HCT116 (cell line): ENCODE results near the gene CCNJL.

ENCODE experiments used
- EGR1 ChIP-seq: IDR thresholded peaks from 2 replicates; pipeline ENCODE4 v1.6.1; 2012; ENCODE audit warnings: low read depth
- EZH2 ChIP-seq: fragments of 200-600 bp; sonication (generic); IDR thresholded peaks from 2 replicates; pipeline ENCODE4 v1.6.1; 2017; ENCODE audit warnings: antibody characterized with exemption, mixed run types
- EZH2phosphoT487 ChIP-seq: fragments of 200-600 bp; IDR thresholded peaks from 2 replicates; pipeline ENCODE4 v1.6.1; 2018; ENCODE audit warnings: antibody characterized with exemption, borderline replicate concordance
- FOSL1 ChIP-seq: IDR thresholded peaks from 2 replicates; pipeline ENCODE4 v1.6.1; 2012; ENCODE audit warnings: low read depth
- POLR2A ChIP-seq: IDR thresholded peaks from 2 replicates; pipeline ENCODE4 v1.7.0; 2011; ENCODE audit warnings: borderline replicate concordance; ENCODE audit not compliant: insufficient read depth, insufficient read length; ENCODE audit errors: extremely low read depth
- POLR2AphosphoS5 ChIP-seq: IDR thresholded peaks from 2 replicates; pipeline ENCODE4 v1.6.1; 2011; ENCODE audit warnings: mild to moderate bottlenecking, low read depth, low read length, moderate library complexity
- SIN3A ChIP-seq: IDR thresholded peaks from 2 replicates; pipeline ENCODE4 v1.6.1; 2012; ENCODE audit warnings: low read depth
- ZBTB33 ChIP-seq: IDR thresholded peaks from 2 replicates; pipeline ENCODE4 v1.6.1; 2011; ENCODE audit warnings: mild to moderate bottlenecking, low read length, moderate library complexity; ENCODE audit not compliant: insufficient replicate concordance; ENCODE audit errors: extremely low read depth
- ZFX ChIP-seq: fragments of 450-650 bp; IDR thresholded peaks from 2 replicates; pipeline ENCODE4 v1.6.1; 2017
- TF ChIP-seq, protein P1 (sequence below), 3 experiments: fragments of 200-600 bp in 1 of 3; sonication (generic) in 1 of 3; IDR thresholded peaks in 2 of 3; conservative IDR thresholded peaks in 1 of 3; 2 replicates each; pipeline ENCODE4 v1.5.1; 2012 to 2017; ENCODE audit warnings: low read depth in 2 of 3, low read length in 2 of 3, antibody characterized with exemption in 1 of 3, borderline replicate concordance in 1 of 3, control low read depth in 1 of 3, mild to moderate bottlenecking in 1 of 3, mixed read lengths in 1 of 3, mixed run types in 1 of 3, moderate library complexity in 1 of 3; ENCODE audit not compliant: insufficient read depth in 1 of 3
- TF ChIP-seq, protein P2 (sequence below): IDR thresholded peaks from 2 replicates; pipeline ENCODE4 v1.6.1; 2012; ENCODE audit warnings: low read depth
- TF ChIP-seq, protein P3 (sequence below): IDR thresholded peaks from 2 replicates; pipeline ENCODE4 v1.6.1; 2012

GRCh38 chr5:160289721-160290120 is 22.6 kb downstream of the CCNJL start:
- TF ChIP-seq, protein P1, sequence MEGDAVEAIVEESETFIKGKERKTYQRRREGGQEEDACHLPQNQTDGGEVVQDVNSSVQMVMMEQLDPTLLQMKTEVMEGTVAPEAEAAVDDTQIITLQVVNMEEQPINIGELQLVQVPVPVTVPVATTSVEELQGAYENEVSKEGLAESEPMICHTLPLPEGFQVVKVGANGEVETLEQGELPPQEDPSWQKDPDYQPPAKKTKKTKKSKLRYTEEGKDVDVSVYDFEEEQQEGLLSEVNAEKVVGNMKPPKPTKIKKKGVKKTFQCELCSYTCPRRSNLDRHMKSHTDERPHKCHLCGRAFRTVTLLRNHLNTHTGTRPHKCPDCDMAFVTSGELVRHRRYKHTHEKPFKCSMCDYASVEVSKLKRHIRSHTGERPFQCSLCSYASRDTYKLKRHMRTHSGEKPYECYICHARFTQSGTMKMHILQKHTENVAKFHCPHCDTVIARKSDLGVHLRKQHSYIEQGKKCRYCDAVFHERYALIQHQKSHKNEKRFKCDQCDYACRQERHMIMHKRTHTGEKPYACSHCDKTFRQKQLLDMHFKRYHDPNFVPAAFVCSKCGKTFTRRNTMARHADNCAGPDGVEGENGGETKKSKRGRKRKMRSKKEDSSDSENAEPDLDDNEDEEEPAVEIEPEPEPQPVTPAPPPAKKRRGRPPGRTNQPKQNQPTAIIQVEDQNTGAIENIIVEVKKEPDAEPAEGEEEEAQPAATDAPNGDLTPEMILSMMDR (IDR thresholded peaks at IDR 0.05 in 2 of 3, conservative IDR thresholded peaks at IDR 0.05 in 1 of 3; ENCODE audit: borderline replicate concordance in 1 of 3, insufficient read depth in 1 of 3, low read depth in 2 of 3, low read length in 2 of 3) = no peak
- no peak for TF ChIP-seq EZH2
- TF ChIP-seq EZH2phosphoT487 = no peak
- TF ChIP-seq POLR2AphosphoS5 = no peak
- no peak for TF ChIP-seq EGR1
- no peak for TF ChIP-seq POLR2A
- TF ChIP-seq, protein P2, sequence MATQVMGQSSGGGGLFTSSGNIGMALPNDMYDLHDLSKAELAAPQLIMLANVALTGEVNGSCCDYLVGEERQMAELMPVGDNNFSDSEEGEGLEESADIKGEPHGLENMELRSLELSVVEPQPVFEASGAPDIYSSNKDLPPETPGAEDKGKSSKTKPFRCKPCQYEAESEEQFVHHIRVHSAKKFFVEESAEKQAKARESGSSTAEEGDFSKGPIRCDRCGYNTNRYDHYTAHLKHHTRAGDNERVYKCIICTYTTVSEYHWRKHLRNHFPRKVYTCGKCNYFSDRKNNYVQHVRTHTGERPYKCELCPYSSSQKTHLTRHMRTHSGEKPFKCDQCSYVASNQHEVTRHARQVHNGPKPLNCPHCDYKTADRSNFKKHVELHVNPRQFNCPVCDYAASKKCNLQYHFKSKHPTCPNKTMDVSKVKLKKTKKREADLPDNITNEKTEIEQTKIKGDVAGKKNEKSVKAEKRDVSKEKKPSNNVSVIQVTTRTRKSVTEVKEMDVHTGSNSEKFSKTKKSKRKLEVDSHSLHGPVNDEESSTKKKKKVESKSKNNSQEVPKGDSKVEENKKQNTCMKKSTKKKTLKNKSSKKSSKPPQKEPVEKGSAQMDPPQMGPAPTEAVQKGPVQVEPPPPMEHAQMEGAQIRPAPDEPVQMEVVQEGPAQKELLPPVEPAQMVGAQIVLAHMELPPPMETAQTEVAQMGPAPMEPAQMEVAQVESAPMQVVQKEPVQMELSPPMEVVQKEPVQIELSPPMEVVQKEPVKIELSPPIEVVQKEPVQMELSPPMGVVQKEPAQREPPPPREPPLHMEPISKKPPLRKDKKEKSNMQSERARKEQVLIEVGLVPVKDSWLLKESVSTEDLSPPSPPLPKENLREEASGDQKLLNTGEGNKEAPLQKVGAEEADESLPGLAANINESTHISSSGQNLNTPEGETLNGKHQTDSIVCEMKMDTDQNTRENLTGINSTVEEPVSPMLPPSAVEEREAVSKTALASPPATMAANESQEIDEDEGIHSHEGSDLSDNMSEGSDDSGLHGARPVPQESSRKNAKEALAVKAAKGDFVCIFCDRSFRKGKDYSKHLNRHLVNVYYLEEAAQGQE = no peak
- no peak for TF ChIP-seq FOSL1
- TF ChIP-seq SIN3A = no peak
- TF ChIP-seq ZBTB33 = no peak
- TF ChIP-seq, protein P3, sequence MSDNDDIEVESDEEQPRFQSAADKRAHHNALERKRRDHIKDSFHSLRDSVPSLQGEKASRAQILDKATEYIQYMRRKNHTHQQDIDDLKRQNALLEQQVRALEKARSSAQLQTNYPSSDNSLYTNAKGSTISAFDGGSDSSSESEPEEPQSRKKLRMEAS = no peak
- no peak for TF ChIP-seq ZFX
